Loucy (cell line): ENCODE data around the gene NAV2.
"Not testable (repeated sequence)": the region's sequence is repeated elsewhere in the genome, so short reads cannot be mapped to it uniquely, and the experiment has no call there.

Source experiments
- H2AFZ ChIP-seq: fragments of 200-600 bp; sonication (generic); 2 replicates; pipeline ENCODE4 v1.6.0; 2016; ENCODE audit warnings: antibody characterized with exemption, mild to moderate bottlenecking, low read length, moderate library complexity
- H3F3A ChIP-seq: fragments of 200-600 bp; 2 replicates; pipeline ENCODE4 v1.6.0; 2016; ENCODE audit warnings: antibody characterized with exemption, low read depth, mild to moderate bottlenecking
- H3K27me3 ChIP-seq: fragments of 200-600 bp; sonication (generic); 2 replicates; pipeline ENCODE4 v1.6.1; 2014; ENCODE audit warnings: low read length, mild to moderate bottlenecking; ENCODE audit not compliant: insufficient read depth, poor library complexity, severe bottlenecking
- H3K36me3 ChIP-seq: fragments of 200-600 bp; sonication (generic); 2 replicates; pipeline ENCODE4 v1.6.1; 2016; ENCODE audit warnings: low read length; ENCODE audit not compliant: insufficient read depth
- H3K4me1 ChIP-seq: fragments of 200-600 bp; sonication (generic); 2 replicates; pipeline ENCODE4 v1.5.1; 2014; ENCODE audit warnings: low read length, mild to moderate bottlenecking; ENCODE audit not compliant: insufficient read depth, poor library complexity, severe bottlenecking
- H3K4me2 ChIP-seq: fragments of 200-600 bp; sonication (generic); 2 replicates; pipeline ENCODE4 v1.6.0; 2014; ENCODE audit warnings: antibody characterized with exemption, low read length, low read depth, mild to moderate bottlenecking; ENCODE audit not compliant: poor library complexity, severe bottlenecking
- H3K4me3 ChIP-seq: fragments of 200-600 bp; sonication (generic); 2 replicates; pipeline ENCODE4 v1.5.1; 2014; ENCODE audit warnings: low read length, mild to moderate bottlenecking, mixed read lengths; ENCODE audit not compliant: poor library complexity, severe bottlenecking
- H3K79me2 ChIP-seq: fragments of 200-600 bp; sonication (generic); 2 replicates; pipeline ENCODE4 v1.6.1; 2014; ENCODE audit warnings: low read length; ENCODE audit not compliant: insufficient read depth
- H3K9ac ChIP-seq: fragments of 200-600 bp; sonication (generic); 2 replicates; pipeline ENCODE4 v1.6.0; 2014; ENCODE audit warnings: mild to moderate bottlenecking, low read depth, low read length, moderate library complexity; ENCODE audit not compliant: poor library complexity, severe bottlenecking
- H3K9me2 ChIP-seq: fragments of 200-600 bp; sonication (generic); replicated peaks from 2 replicates; pipeline ENCODE4 v1.6.1; 2016; ENCODE audit warnings: low read depth, low read length, mixed read lengths
- H3K9me3 ChIP-seq: fragments of 200-600 bp; sonication (generic); 2 replicates; pipeline ENCODE4 v1.6.1; 2014; ENCODE audit warnings: mild to moderate bottlenecking, antibody characterized with exemption, low read length, low read depth; ENCODE audit not compliant: insufficient read depth
- H4K20me1 ChIP-seq: fragments of 200-600 bp; sonication (generic); 2 replicates; pipeline ENCODE4 v1.6.0; 2014; ENCODE audit warnings: antibody characterized with exemption, low read length, mild to moderate bottlenecking; ENCODE audit not compliant: insufficient read depth, poor library complexity, severe bottlenecking
- CTCF ChIP-seq: fragments of 200-600 bp; sonication (generic); conservative IDR thresholded peaks from 2 replicates; pipeline ENCODE4 v1.5.1; 2014; ENCODE audit warnings: mild to moderate bottlenecking, antibody characterized with exemption, low read length
- EZH2phosphoT487 ChIP-seq: fragments of 200-600 bp; IDR thresholded peaks from 2 replicates; pipeline ENCODE4 v1.6.1; 2018; ENCODE audit warnings: antibody characterized with exemption, mild to moderate bottlenecking, moderate library complexity, borderline replicate concordance

NAV2 gene

DNA sequence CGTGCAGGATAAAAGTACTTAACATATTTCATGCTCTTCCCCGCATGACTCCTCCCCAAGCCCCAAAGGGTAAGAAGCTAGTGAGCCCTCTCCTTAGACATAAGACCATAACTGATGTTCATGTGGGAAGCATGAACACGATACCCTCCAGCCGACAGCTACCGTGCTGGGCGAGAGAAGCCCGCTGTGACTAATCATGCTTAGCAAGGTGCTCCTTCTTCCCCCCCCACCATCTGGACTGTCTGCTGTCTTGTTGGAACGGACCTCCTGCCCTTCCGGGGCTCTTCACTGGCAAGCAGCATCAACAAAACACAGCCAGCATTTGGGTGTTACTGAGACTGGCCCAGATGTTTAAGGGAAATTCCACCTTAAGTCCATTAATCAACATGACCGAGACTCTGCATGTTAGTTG is 247.0 kb downstream of the NAV2 start:
- Histone ChIP-seq H4K20me1 (no peaks in the 10 kb centered on the region), H3K4me2 (no peak overlapping the region), H3K79me2 (no peaks in the 10 kb centered on the region), H2AFZ (no peak overlapping the region), H3K9me2 (no peaks in the 10 kb centered on the region), H3K4me1 (peaks cover 6% of the 10 kb centered on the region), H3K36me3 (no peaks in the 10 kb centered on the region), H3K9me3 (no peaks in the 10 kb centered on the region), H3K9ac (no peak overlapping the region), H3K27me3 (no peaks in the 10 kb centered on the region), H3F3A (no peaks in the 10 kb centered on the region), H3K4me3 (no peak overlapping the region)
- TF ChIP-seq CTCF (no peak), EZH2phosphoT487 (no peak)

DNA sequence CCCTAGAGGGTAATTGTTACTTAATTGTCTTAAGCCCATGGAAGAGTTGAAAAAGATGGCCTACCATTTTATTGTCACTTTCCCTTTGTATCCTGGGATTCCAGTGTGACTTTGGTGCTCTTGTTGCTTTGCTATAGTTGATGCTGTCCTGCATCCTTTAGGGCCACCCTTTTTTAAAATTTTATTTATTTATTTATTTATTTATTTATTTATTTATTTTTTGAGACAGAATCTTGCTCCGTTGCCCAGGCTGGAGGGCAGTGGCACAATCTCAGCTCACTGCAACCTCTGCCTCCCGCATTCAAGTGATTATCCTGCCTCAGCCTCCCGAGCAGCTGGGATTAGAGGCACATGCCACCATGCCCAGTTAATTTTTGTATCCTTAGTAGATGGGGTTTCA is 247.8 kb downstream of the NAV2 start:
- H3K79me2 ChIP-seq, H3K9me3 ChIP-seq, H4K20me1 ChIP-seq, H3K9ac ChIP-seq, H2AFZ ChIP-seq, H3K4me3 ChIP-seq, H3K27me3 ChIP-seq, H3F3A ChIP-seq, H3K36me3 ChIP-seq, H3K4me2 ChIP-seq, H3K9me2 ChIP-seq, H3K4me1 ChIP-seq: not testable (repeated sequence)

GRCh38 chr11:19961225-19961624 is 248.6 kb downstream of the NAV2 start:
- H3K9me2 ChIP-seq = no peaks in the 10 kb centered on the region
- TF ChIP-seq EZH2phosphoT487 = no peak
- no peak for TF ChIP-seq CTCF
- no peak overlapping the region for H3K4me2 ChIP-seq
- no peaks in the 10 kb centered on the region for H4K20me1 ChIP-seq
- H3K9me3 ChIP-seq = no peaks in the 10 kb centered on the region
- H2AFZ ChIP-seq = no peak overlapping the region
- H3F3A ChIP-seq = no peaks in the 10 kb centered on the region
- no peak overlapping the region for H3K9ac ChIP-seq
- H3K79me2 ChIP-seq = no peaks in the 10 kb centered on the region
- no peak overlapping the region for H3K4me3 ChIP-seq
- peaks cover 6% of the 10 kb centered on the region for H3K4me1 ChIP-seq
- H3K36me3 ChIP-seq = no peaks in the 10 kb centered on the region
- H3K27me3 ChIP-seq = no peaks in the 10 kb centered on the region

- H3K4me1 ChIP-seq = peaks cover 6% of the 10 kb centered on the region
- no peak overlapping the region for H2AFZ ChIP-seq
- H3K9me2 ChIP-seq = no peaks in the 10 kb centered on the region
- no peak for TF ChIP-seq EZH2phosphoT487
- no peak for TF ChIP-seq CTCF
- H4K20me1 ChIP-seq = no peaks in the 10 kb centered on the region
- H3F3A ChIP-seq = no peaks in the 10 kb centered on the region
- H3K79me2 ChIP-seq = no peaks in the 10 kb centered on the region
- no peaks in the 10 kb centered on the region for H3K9me3 ChIP-seq
- H3K27me3 ChIP-seq = no peaks in the 10 kb centered on the region
- no peaks in the 10 kb centered on the region for H3K36me3 ChIP-seq
- H3K9ac ChIP-seq = no peak overlapping the region
- no peak overlapping the region for H3K4me2 ChIP-seq
- H3K4me3 ChIP-seq = no peak overlapping the region
These were observed 249.6 kb downstream of the NAV2 start for GRCh38 chr11:19962053-19962800.
